ENCODE data around the gene SRSF3. TPM values are rescaled to one million over a fixed set of nuclear protein-coding genes. Genes with fewer than 3 reads are reported as not detected.

SRSF3 gene
- total RNA-seq, 4 donors from 2014 or later = 93.2 to 247 (median 116) TPM

GRCh38 chr6:36625158-36625919 lies 31.2 kb downstream of the SRSF3 start:
- TF ChIP-seq CTCF (IDR thresholded peaks at IDR 0.05; ENCODE audit: low read depth) = no peak

GRCh38 chr6:36626636-36627035 lies 32.5 kb downstream of the SRSF3 start:
- no peak for TF ChIP-seq CTCF (IDR thresholded peaks at IDR 0.05; ENCODE audit: low read depth)

DNA sequence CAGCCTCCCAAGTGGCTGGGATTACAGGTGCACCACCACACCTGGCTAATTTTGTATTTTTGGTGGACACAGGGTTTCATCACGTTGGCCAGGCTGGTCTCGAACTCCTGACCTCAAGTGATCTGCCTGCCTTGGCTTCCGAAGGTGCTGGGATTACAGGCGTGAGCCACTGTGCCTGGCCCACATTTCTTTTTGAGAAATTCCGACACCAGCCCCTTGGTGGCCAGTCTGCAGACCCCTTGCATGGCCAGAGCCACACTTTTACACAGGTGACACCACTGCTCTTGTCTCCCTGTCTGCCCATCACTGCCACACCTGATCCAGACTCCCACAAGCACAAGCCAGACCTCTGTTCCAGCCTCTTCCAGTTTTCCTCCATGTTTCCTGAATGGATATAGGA lies 33.0 kb downstream of the SRSF3 start:
- no peak for TF ChIP-seq CTCF (IDR thresholded peaks at IDR 0.05; ENCODE audit: low read depth)

GRCh38 chr6:36627801-36628246 lies 33.7 kb downstream of the SRSF3 start:
- no peak for TF ChIP-seq CTCF (IDR thresholded peaks at IDR 0.05; ENCODE audit: low read depth)

GRCh38 chr6:36629784-36630183 lies 35.6 kb downstream of the SRSF3 start:
- no peak for TF ChIP-seq CTCF (IDR thresholded peaks at IDR 0.05; ENCODE audit: low read depth)

DNA sequence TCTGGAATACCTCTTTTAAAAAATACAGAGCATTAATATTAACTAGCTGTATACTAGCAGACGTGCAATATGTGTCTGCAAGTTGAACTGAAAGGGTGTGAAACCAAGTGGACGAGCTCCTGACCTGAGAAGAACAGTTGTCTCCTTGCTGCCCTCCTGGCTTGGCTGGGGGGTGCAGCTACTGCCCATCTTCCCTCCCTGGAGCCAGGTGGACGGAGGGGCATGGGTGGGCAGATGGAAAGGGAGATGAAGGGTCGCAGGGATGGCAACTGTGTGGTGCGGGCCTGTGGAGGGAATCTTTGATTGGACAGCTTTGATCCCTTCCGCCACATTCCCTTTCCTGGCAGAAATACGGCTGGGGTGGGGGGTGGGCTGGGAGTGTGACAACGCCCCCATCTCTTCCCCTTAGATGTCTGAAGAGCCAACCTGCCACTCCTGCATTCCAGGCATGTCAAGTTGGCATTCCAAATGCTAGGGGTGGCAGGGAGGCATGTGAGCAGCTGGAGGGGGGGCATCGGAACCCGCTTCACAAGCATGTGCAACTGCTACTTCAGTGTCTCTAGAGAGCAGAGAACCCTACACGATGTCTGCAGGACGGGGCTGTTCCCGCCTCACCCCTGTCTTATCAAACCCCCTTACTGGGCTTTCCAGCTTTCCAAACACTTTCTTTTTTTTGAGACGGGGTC lies 37.3 kb downstream of the SRSF3 start:
- no peak for TF ChIP-seq CTCF (IDR thresholded peaks at IDR 0.05; ENCODE audit: low read depth)

DNA sequence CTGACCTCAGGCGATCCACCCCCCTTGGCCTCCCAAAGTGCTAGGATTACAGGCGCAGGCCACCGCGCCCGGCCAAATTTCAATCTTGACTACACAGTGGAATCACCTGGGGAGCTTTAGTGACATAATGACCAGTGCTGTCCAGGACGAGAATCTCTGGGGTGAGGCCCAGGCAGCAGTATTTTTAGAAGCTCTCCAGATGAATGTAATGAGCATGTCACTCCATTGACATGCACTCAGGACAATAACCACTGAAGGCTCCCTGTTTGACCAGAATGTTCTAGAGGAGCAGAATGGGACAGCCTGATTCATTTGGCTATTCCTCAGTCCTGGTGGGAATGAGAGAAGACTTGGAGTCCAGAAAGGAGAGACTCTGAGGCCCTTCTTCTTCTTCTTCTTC lies 39.2 kb downstream of the SRSF3 start:
- TF ChIP-seq CTCF (IDR thresholded peaks at IDR 0.05; ENCODE audit: low read depth) = no peak

Data from subcutaneous adipose tissue (tissue), 4 donors.